Esophagus (tissue), 2 donors: ENCODE results near the gene LAPTM5. TPM values are rescaled to one million over a fixed set of nuclear protein-coding genes. Genes with fewer than 3 reads are reported as not detected.
"Not testable (repeated sequence)": the region's sequence is repeated elsewhere in the genome, so short reads cannot be mapped to it uniquely, and the experiment has no call there.

Experiments
- H3K27ac ChIP-seq, 2 donors: one replicate each; pipeline ENCODE4 v1.5.1; 2013; ENCODE audit warnings: low read depth in 2 of 2, mild to moderate bottlenecking in 2 of 2, inconsistent platforms in 1 of 2, low read length in 1 of 2, moderate library complexity in 1 of 2
- H3K27me3 ChIP-seq, 2 donors: one replicate each; pipeline ENCODE4 v1.6.1; 2013; ENCODE audit warnings: low read length in 2 of 2, control low read depth in 1 of 2, mild to moderate bottlenecking in 1 of 2; ENCODE audit not compliant: insufficient read depth in 2 of 2, control insufficient read depth in 1 of 2
- H3K36me3 ChIP-seq, 2 donors: one replicate each; pipeline ENCODE4 v1.6.1; 2013; ENCODE audit warnings: low read length in 1 of 2; ENCODE audit not compliant: control insufficient read depth in 2 of 2, insufficient read depth in 2 of 2
- H3K4me1 ChIP-seq, 2 donors: one replicate each; pipeline ENCODE4 v1.6.1; 2013; ENCODE audit warnings: low read length in 1 of 2; ENCODE audit not compliant: control insufficient read depth in 2 of 2, insufficient read depth in 2 of 2
- H3K4me3 ChIP-seq, 2 donors: one replicate each; pipeline ENCODE4 v1.5.1; 2013; ENCODE audit warnings: low read length in 2 of 2, mild to moderate bottlenecking in 2 of 2, low read depth in 1 of 2, moderate library complexity in 1 of 2
- H3K9me3 ChIP-seq, 2 donors: one replicate each; pipeline ENCODE4 v1.6.1; 2013; ENCODE audit warnings: mild to moderate bottlenecking in 2 of 2, low read depth in 1 of 2, low read length in 1 of 2, moderate library complexity in 1 of 2; ENCODE audit not compliant: control insufficient read depth in 2 of 2, insufficient read depth in 1 of 2
- WGBS, 2 donors: extraction: QIAGEN DNeasy Blood & Tissue Kit; methylation state at CpG; one replicate each; pipeline ENCODE4 v1.1.7; 2013; 5-methylcytosine and 5-hydroxymethylcytosine counted together
- polyA plus RNA-seq, 2 donors: library from polyadenylated mRNA; stranded (reverse); fragments of 200-250 nt; gene quantifications; one replicate each; pipeline ENCODE4 v1.2.3, GENCODE V29; 2013
- donor health status: healthy with polysubstance abuse.
- donor health status: Bipolar disorder and iron deficiency.

The LAPTM5 gene
- polyA plus RNA-seq, 2 donors, result 10.0 to 15.5 TPM

GRCh38 chr1:30694280-30695175 lies 63.0 kb downstream of the LAPTM5 start:
- WGBS, 2 donors, result 71 to 76% methylated on average over 8 of the region's 8 CpGs
- H3K27me3 ChIP-seq, result peaks cover 0 to 3% of the 10 kb centered on the region in 2 donors
- H3K27ac ChIP-seq, result no peak overlapping the region
- H3K4me1 ChIP-seq, result no peaks in the 10 kb centered on the region
- H3K4me3 ChIP-seq, result no peak overlapping the region
- H3K36me3 ChIP-seq, result no peaks in the 10 kb centered on the region
- H3K9me3 ChIP-seq, result no peaks in the 10 kb centered on the region

GRCh38 chr1:30693822-30694221 lies 63.8 kb downstream of the LAPTM5 start:
- Histone ChIP-seq H3K4me1 (no peaks in the 10 kb centered on the region), H3K27me3 (peaks cover 0 to 3% of the 10 kb centered on the region in 2 donors), H3K4me3 (no peak overlapping the region), H3K9me3 (no peaks in the 10 kb centered on the region), H3K27ac (no peak overlapping the region), H3K36me3 (no peaks in the 10 kb centered on the region)
- WGBS, 2 donors, result 66 to 84% methylated on average over 5 of the region's 5 CpGs

GRCh38 chr1:30693366-30693765 lies 64.2 kb downstream of the LAPTM5 start:
- no peaks in the 10 kb centered on the region for H3K36me3 ChIP-seq
- no peak overlapping the region for H3K4me3 ChIP-seq
- peaks cover 0 to 3% of the 10 kb centered on the region in 2 donors for H3K27me3 ChIP-seq
- WGBS, 2 donors, result 77 to 84% methylated on average over 3 of the region's 3 CpGs
- no peaks in the 10 kb centered on the region for H3K9me3 ChIP-seq
- no peaks in the 10 kb centered on the region for H3K4me1 ChIP-seq
- H3K27ac ChIP-seq, result no peak overlapping the region

DNA sequence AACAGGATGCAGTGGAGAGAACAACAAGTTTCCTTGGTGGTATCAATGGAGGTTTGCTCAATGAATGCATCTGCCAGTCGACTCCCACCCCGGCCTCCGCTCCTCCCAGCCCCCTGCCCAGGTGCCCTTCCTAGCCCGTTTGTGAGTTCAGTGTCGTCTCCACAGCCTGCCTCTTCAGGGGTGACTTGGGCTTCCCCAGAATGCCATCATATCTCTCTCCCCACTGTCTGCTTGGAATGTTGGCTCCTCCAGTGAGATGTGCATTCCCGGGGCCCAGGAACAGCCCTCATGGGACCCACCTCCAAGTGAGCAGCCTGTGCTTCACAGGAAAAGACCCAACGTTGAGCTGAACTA lies 64.6 kb downstream of the LAPTM5 start:
- no peaks in the 10 kb centered on the region for H3K36me3 ChIP-seq
- H3K4me1 ChIP-seq, result no peaks in the 10 kb centered on the region
- no peak overlapping the region for H3K27ac ChIP-seq
- H3K9me3 ChIP-seq, result no peaks in the 10 kb centered on the region
- H3K27me3 ChIP-seq, result peaks cover 0 to 3% of the 10 kb centered on the region in 2 donors
- 73 to 75% methylated on average over 7 of the region's 7 CpGs for WGBS, 2 donors
- H3K4me3 ChIP-seq, result no peak overlapping the region

GRCh38 chr1:30692201-30692947 lies 65.2 kb downstream of the LAPTM5 start:
- Histone ChIP-seq H3K27ac (no peak overlapping the region), H3K9me3 (no peaks in the 10 kb centered on the region), H3K27me3 (peaks cover 0 to 3% of the 10 kb centered on the region in 2 donors), H3K36me3 (no peaks in the 10 kb centered on the region), H3K4me1 (no peaks in the 10 kb centered on the region), H3K4me3 (no peak overlapping the region)
- WGBS, 2 donors, result 76 to 79% methylated on average over 7 of the region's 7 CpGs

GRCh38 chr1:30691480-30691879 lies 66.1 kb downstream of the LAPTM5 start:
- H3K4me3 ChIP-seq, result no peak overlapping the region
- no peak overlapping the region for H3K27ac ChIP-seq
- H3K27me3 ChIP-seq, result peaks cover 0 to 3% of the 10 kb centered on the region in 2 donors
- no peaks in the 10 kb centered on the region for H3K4me1 ChIP-seq
- no peaks in the 10 kb centered on the region for H3K9me3 ChIP-seq
- no peaks in the 10 kb centered on the region for H3K36me3 ChIP-seq
- WGBS, 2 donors, result 63 to 74% methylated on average over 5 of the region's 5 CpGs

GRCh38 chr1:30689901-30690645 lies 67.5 kb downstream of the LAPTM5 start:
- Histone ChIP-seq H3K4me1 (no peaks in the 10 kb centered on the region), H3K36me3 (no peaks in the 10 kb centered on the region), H3K9me3 (no peaks in the 10 kb centered on the region), H3K4me3 (no peak overlapping the region), H3K27ac (no peak overlapping the region), H3K27me3 (peaks cover 0 to 3% of the 10 kb centered on the region in 2 donors)
- WGBS, 2 donors, result 47 to 51% methylated on average over 7 of the region's 7 CpGs

DNA sequence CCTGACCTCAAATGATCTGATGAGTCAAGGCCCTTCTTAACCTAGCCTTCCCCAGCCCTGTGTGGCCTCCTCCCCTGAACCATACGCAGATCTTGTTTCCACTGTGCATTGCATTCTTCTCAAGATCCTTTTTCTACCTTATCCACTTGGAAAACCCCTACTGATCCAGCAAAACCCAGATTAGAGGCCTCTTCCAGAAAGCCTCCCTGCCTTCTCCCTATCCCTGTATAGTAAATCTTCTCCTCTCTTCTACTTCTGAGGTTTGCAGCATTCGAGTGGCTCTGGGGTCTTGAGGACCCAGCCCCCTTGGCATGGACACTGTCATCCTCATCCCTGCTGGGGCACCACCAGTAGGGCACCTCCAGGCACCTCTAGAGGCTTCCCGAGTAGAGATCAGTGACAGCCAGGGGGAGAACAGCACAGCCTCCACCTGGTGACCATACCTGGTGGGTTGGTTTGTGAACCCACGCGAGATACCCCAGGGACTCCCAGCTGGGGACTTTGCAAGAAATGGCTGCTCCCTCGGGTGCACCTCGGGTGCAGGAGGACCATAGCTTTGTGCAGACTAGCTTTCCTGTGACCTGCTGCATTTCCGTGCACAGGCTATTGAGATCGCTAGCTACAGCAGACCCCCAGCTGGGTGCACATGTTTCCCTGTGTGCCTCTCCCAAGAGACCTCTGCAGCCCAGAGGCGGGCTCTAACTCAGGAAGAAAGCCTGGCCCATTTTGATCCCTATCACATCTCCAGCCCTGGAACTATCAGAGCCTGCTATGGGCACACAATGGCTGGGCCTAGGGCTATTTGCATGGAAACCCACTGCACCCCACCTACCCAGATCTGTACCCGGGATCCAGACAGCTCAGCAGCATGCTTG lies 68.4 kb downstream of the LAPTM5 start:
- Histone ChIP-seq H3K36me3 (no peaks in the 10 kb centered on the region), H3K27ac (no peak overlapping the region), H3K4me1 (no peaks in the 10 kb centered on the region), H3K27me3 (peaks cover 0 to 3% of the 10 kb centered on the region in 2 donors), H3K9me3 (no peaks in the 10 kb centered on the region), H3K4me3 (no peak overlapping the region)
- WGBS, 2 donors, result 76 to 78% methylated on average over 11 of the region's 11 CpGs

- H3K4me1 ChIP-seq, H3K27ac ChIP-seq, H3K27me3 ChIP-seq, H3K4me3 ChIP-seq, H3K9me3 ChIP-seq, H3K36me3 ChIP-seq: not testable (repeated sequence)
- WGBS, 2 donors, result 85 to 94% methylated on average over 9 of the region's 9 CpGs
Observed at GRCh38 chr1:30688516-30688915, 69.1 kb downstream of the LAPTM5 start.
